Esophagus muscularis mucosa (tissue), 4 donors: ENCODE measurements around the gene NOS3. TPM values are rescaled to one million over a fixed set of nuclear protein-coding genes. Genes with fewer than 3 reads are reported as not detected.

ENCODE experiments used
- DNase-seq: peaks from one replicate; pipeline ENCODE4 v3.0.0-alpha.2; 2017; ENCODE audit errors: extremely low spot score
- H3K27ac ChIP-seq, 4 donors: fragments of 200-600 bp; sonication (generic); replicated peaks in 1 of 4; 1 replicate in 3 of 4; 2 replicates in 1 of 4; pipeline ENCODE4 v1.5.1; 2016 to 2019; ENCODE audit warnings: mild to moderate bottlenecking in 1 of 4
- H3K27me3 ChIP-seq, 4 donors: fragments of 200-600 bp; sonication (generic); one replicate each; pipeline versions ENCODE4 v1.5.1 to v1.6.0; 2016 to 2019
- H3K36me3 ChIP-seq, 4 donors: fragments of 200-600 bp; sonication (generic); one replicate each; pipeline ENCODE4 v1.5.1; 2016 to 2019
- H3K4me1 ChIP-seq, 4 donors: fragments of 200-600 bp; sonication (generic); one replicate each; pipeline ENCODE4 v1.5.1; 2016 to 2019
- H3K4me3 ChIP-seq, 4 donors: fragments of 200-600 bp; sonication (generic); 1 replicate in 2 of 4; 2 replicates in 2 of 4; pipeline ENCODE4 v1.5.1; 2016 to 2019; ENCODE audit warnings: mild to moderate bottlenecking in 4 of 4, moderate library complexity in 1 of 4
- H3K9me3 ChIP-seq, 4 donors: fragments of 200-600 bp; sonication (generic); 1 replicate in 3 of 4; 2 replicates in 1 of 4; pipeline ENCODE4 v1.5.1; 2016 to 2019
- EP300 ChIP-seq: sonication (generic); formaldehyde crosslinking; IDR thresholded peaks from one replicate; pipeline ENCODE4 v1.6.1; 2017; ENCODE audit warnings: antibody characterized with exemption
- POLR2A ChIP-seq: fragments of 450-650 bp; IDR thresholded peaks from one replicate; pipeline ENCODE4 v1.6.1; 2017; ENCODE audit warnings: antibody characterized with exemption, moderate library complexity, mild to moderate bottlenecking, low read depth
- POLR2AphosphoS5 ChIP-seq, 2 donors: sonication (generic); formaldehyde crosslinking; IDR thresholded peaks; one replicate each; pipeline ENCODE4 v1.6.1; 2017; ENCODE audit warnings: antibody characterized with exemption in 2 of 2
- WGBS: methylation state at CpG from one replicate; pipeline ENCODE4 v1.1.5; 2018; 5-methylcytosine and 5-hydroxymethylcytosine counted together
- intact Hi-C: fragments of 100-400 bp; cut with DNase I; formaldehyde crosslinking; loops from one replicate; pipeline ENCODE4 v1.15.1; 2023
- total RNA-seq, 4 donors: library from RNA; depleted of rRNA; stranded (reverse); fragments of >200 nt; gene quantifications; one replicate each; pipeline versions ENCODE4 v1.1.0 to v1.2.1, GENCODE V29; 2016
- TF ChIP-seq, protein P1 (sequence below), 3 experiments: fragments of 200-600 bp in 2 of 3; fragments of 450-650 bp in 1 of 3; sonication (generic) in 2 of 3; IDR thresholded peaks; one replicate each; pipeline ENCODE4 v1.5.1; 2017 to 2019; ENCODE audit warnings: antibody characterized with exemption in 3 of 3, mild to moderate bottlenecking in 2 of 3, moderate library complexity in 1 of 3

Gene NOS3
- total RNA-seq, 4 donors from 2014 or later = 3.7 to 20.2 (median 16.2) TPM

DNA sequence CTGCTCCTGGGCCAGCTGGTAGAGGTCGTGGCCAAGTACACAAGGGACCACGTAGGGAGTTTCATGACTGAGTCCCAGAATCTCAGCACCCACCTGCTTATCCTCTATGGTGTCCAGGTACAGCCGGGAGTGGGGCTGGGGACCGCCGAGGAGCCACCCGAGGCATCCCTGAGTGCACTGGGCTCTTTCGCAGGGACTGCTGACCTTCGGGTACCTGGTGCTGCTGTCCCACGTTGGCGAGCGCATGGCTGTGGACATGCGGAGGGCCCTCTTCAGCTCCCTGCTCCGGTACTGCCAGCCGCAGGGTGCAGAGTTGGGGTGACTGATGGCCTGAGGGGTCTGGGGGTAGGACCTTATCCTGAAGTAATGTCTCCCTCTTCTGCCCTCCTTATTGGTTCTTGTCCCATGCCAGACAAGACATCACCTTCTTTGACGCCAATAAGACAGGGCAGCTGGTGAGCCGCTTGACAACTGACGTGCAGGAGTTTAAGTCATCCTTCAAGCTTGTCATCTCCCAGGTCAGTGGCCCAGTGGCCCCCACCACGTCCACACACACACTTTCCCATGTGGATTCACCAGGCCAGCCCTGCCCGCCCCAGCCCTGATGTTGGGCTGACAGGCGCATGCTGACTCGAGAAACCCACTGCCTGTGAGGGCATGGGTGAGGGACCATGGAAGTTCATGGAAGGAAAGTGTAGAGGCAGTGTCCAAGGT is 43.7 kb downstream of the NOS3 start:
- no peak overlapping the region for H3K27ac ChIP-seq
- DNase-seq = no peak
- H3K36me3 ChIP-seq = peaks cover 24 to 69% (median 40%) of the 10 kb centered on the region in 4 donors
- 93% methylated on average over 8 of the region's 21 CpGs for WGBS
- H3K4me1 ChIP-seq = peaks cover 15 to 25% (median 18%) of the 10 kb centered on the region in 4 donors
- H3K9me3 ChIP-seq = no peaks in the 10 kb centered on the region
- no peak overlapping the region for H3K4me3 ChIP-seq
- H3K27me3 ChIP-seq = no peaks in the 10 kb centered on the region
- TF ChIP-seq, protein P1, sequence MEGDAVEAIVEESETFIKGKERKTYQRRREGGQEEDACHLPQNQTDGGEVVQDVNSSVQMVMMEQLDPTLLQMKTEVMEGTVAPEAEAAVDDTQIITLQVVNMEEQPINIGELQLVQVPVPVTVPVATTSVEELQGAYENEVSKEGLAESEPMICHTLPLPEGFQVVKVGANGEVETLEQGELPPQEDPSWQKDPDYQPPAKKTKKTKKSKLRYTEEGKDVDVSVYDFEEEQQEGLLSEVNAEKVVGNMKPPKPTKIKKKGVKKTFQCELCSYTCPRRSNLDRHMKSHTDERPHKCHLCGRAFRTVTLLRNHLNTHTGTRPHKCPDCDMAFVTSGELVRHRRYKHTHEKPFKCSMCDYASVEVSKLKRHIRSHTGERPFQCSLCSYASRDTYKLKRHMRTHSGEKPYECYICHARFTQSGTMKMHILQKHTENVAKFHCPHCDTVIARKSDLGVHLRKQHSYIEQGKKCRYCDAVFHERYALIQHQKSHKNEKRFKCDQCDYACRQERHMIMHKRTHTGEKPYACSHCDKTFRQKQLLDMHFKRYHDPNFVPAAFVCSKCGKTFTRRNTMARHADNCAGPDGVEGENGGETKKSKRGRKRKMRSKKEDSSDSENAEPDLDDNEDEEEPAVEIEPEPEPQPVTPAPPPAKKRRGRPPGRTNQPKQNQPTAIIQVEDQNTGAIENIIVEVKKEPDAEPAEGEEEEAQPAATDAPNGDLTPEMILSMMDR (IDR thresholded peaks at IDR 0.05) = no peak
- TF ChIP-seq POLR2A (no peak), POLR2AphosphoS5 (IDR thresholded peaks at IDR 0.05) (no peak), EP300 (no peak)
- intact Hi-C loops = no loop called here

DNA sequence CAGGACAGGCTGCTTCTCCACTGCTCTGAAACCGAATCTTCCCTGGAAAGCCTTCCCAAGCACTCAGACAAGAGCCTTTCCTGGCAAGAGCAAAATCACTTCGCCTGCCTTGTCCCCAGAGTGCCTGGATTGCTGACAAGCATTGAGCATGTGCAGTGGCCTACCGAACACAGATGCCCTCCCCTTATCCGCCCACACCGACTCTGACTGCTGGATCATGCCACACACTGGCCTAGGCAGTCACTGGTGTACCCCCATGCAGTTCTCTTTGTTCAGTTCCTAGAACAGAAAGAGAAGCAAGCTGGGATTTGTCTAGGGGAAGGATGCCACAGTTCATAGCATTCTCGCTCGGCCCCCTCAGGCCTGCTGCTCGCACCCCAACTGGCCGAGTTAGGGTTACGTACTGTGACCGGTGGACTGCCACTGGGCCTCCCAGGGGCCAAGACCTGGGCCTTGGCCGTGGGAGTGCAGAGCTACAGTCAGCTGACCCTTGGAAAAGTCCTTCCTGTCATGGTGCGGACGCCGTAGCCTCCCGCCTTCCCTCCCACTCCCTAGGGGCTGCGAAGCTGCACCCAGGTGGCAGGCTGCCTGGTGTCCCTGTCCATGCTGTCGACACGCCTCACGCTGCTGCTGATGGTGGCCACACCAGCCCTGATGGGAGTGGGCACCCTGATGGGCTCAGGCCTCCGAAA is 44.4 kb downstream of the NOS3 start:
- H3K36me3 ChIP-seq = peaks cover 24 to 69% (median 40%) of the 10 kb centered on the region in 4 donors
- no peaks in the 10 kb centered on the region for H3K9me3 ChIP-seq
- DNase-seq = no peak
- H3K4me1 ChIP-seq = peaks cover 17 to 24% (median 18%) of the 10 kb centered on the region in 4 donors
- 85% methylated on average over 18 of the region's 21 CpGs for WGBS
- no peak for TF ChIP-seq POLR2A
- no peak for TF ChIP-seq POLR2AphosphoS5 (IDR thresholded peaks at IDR 0.05)
- TF ChIP-seq EP300 = no peak
- TF ChIP-seq, protein P1 (IDR thresholded peaks at IDR 0.05) = no peak
- H3K27ac ChIP-seq = no peak overlapping the region
- H3K27me3 ChIP-seq = no peaks in the 10 kb centered on the region
- H3K4me3 ChIP-seq = no peak overlapping the region
- intact Hi-C loops = no loop called here

DNA sequence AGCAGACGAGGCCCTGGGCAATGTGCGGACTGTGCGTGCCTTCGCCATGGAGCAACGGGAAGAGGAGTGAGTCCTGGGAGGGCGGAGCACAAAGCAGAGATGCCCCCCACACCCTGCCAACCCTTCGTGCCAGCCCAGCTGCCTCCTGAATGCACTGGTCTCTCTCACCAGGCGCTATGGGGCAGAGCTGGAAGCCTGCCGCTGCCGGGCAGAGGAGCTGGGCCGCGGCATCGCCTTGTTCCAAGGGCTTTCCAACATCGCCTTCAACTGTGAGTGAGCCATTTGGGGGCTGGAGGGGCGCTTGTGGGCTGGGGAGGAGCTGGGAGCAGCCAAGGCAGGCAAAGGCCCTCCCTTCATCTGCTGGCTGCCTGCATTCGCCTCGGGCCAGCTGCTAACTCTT is 45.1 kb downstream of the NOS3 start:
- intact Hi-C loops = no loop called here
- H3K36me3 ChIP-seq = peaks cover 24 to 72% (median 42%) of the 10 kb centered on the region in 4 donors
- peaks cover 17 to 19% (median 18%) of the 10 kb centered on the region in 4 donors for H3K4me1 ChIP-seq
- no peaks in the 10 kb centered on the region for H3K9me3 ChIP-seq
- no peak overlapping the region for H3K4me3 ChIP-seq
- TF ChIP-seq EP300 (no peak), POLR2A (no peak), POLR2AphosphoS5 (IDR thresholded peaks at IDR 0.05) (no peak)
- TF ChIP-seq, protein P1 (IDR thresholded peaks at IDR 0.05) = no peak
- no peaks in the 10 kb centered on the region for H3K27me3 ChIP-seq
- 93% methylated on average over 8 of the region's 17 CpGs for WGBS
- DNase-seq = no peak
- no peak overlapping the region for H3K27ac ChIP-seq

DNA sequence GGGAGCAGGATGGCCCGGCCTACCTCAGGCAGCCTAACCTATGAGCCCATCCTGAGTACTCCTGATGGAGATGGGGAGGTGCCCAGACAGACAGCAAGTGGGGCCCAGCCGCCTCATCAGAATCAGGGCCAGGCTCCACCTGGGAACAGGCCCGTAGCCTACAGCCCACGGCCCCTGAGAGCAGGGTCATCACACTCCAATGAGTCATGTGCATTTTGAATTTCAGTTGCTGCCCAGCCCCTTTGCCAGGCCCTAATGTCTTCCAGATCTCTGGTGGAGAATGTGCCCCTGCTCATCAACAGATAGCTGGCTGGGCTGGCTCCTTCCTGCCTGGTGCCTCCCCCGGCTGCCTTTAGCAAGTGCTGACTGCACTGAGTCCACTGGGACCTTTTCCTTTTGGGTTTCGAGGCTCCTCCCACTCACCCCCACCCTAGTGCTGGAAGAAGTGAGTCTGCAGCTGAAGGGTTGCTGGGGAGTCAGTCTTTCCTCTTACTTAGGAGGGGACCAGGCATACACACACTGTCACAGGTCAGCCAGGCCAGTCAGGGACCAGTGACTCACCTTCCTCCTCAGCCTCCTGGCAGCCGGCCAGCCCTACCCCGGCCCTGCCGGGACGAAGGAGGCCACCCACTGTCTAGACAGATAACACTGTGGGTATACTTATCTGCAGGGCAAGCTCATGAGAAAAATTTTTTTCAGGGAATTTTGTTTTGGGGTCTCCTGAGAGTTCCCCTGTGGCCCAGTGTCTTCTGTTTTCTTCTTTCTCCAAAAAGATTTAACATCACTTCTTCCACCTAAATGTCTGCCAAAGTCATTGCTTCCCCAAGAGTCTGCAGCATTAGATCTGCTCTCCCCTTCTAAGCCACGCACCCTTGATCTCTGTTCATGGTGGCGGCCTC is 48.4 kb downstream of the NOS3 start:
- 36% methylated on average over 12 of the region's 12 CpGs for WGBS
- TF ChIP-seq POLR2AphosphoS5 (IDR thresholded peaks at IDR 0.05) (peak; percentile 48 to 53), EP300 (no peak)
- Histone ChIP-seq H3K9me3 (no peaks in the 10 kb centered on the region), H3K4me1 (peaks cover 17 to 19% (median 18%) of the 10 kb centered on the region in 4 donors), H3K27ac (peak overlapping the region; percentile 22 to 50 (median 28)), H3K4me3 (no peak overlapping the region), H3K27me3 (no peaks in the 10 kb centered on the region), H3K36me3 (peaks cover 24 to 78% (median 63%) of the 10 kb centered on the region in 4 donors)
- intact Hi-C loops = no loop called here
- DNase-seq = no peak
